ENCODE measurements around the gene ACTR6. TPM values are rescaled to one million over a fixed set of nuclear protein-coding genes. Genes with fewer than 3 reads are reported as not detected.
"Not testable (repeated sequence)": the region's sequence is repeated elsewhere in the genome, so short reads cannot be mapped to it uniquely, and the experiment has no call there.

ACTR6 gene
- total RNA-seq, 6 donors from 2014 or later = 3.6 to 27.7 (median 16.3) TPM

DNA sequence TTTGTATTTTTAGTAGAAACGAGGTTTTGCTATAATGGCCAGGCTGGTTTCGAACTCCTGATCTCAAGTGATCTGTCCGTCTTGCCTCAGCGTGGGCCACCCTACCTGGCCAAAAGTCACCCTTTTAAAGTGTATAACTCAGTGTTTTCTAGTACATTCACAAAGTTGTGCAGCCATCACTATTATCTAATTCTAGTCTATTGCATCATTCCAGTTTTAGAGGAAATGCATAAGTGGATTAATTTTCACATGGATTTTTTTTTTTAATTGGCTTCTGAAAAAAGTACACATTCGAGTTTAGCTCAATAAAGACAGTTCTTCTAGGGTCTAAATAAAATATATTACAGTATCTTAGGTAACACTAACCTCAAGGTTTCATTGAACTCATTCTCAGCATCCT lies 62.5 kb downstream of the ACTR6 start:
- no peak overlapping the region for H3K27ac ChIP-seq
- no peak for TF ChIP-seq EP300 (IDR thresholded peaks at IDR 0.05)
- no peak for TF ChIP-seq POLR2A (IDR thresholded peaks at IDR 0.05)
- TF ChIP-seq, protein P1, sequence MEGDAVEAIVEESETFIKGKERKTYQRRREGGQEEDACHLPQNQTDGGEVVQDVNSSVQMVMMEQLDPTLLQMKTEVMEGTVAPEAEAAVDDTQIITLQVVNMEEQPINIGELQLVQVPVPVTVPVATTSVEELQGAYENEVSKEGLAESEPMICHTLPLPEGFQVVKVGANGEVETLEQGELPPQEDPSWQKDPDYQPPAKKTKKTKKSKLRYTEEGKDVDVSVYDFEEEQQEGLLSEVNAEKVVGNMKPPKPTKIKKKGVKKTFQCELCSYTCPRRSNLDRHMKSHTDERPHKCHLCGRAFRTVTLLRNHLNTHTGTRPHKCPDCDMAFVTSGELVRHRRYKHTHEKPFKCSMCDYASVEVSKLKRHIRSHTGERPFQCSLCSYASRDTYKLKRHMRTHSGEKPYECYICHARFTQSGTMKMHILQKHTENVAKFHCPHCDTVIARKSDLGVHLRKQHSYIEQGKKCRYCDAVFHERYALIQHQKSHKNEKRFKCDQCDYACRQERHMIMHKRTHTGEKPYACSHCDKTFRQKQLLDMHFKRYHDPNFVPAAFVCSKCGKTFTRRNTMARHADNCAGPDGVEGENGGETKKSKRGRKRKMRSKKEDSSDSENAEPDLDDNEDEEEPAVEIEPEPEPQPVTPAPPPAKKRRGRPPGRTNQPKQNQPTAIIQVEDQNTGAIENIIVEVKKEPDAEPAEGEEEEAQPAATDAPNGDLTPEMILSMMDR (IDR thresholded peaks at IDR 0.05) = no peak
- no peak for TF ChIP-seq POLR2AphosphoS5 (IDR thresholded peaks at IDR 0.05)
- H3K9me3 ChIP-seq = no peaks in the 10 kb centered on the region
- no peaks in the 10 kb centered on the region for H3K36me3 ChIP-seq
- no peak for ATAC-seq (ENCODE audit: low FRiP score in 2 of 2)
- peaks cover under 1 to 6% (median 3%) of the 10 kb centered on the region in 4 donors for H3K4me1 ChIP-seq
- WGBS, 2 donors = 70 to 94% methylated on average over 5 of the region's 5 CpGs
- H3K27me3 ChIP-seq = no peaks in the 10 kb centered on the region
- DNase-seq = no peak
- no peak overlapping the region for H3K4me3 ChIP-seq

- H3K4me3 ChIP-seq; ATAC-seq (ENCODE audit: low FRiP score in 2 of 2); H3K27me3 ChIP-seq; DNase-seq; H3K27ac ChIP-seq; H3K36me3 ChIP-seq; H3K9me3 ChIP-seq: not testable (repeated sequence)
- 97 to 99% methylated on average over 5 of the region's 5 CpGs for WGBS, 2 donors
- peaks cover 20 to 23% (median 22%) of the 10 kb centered on the region in 4 donors for H3K4me1 ChIP-seq
Measured at GRCh38 chr12:100265107-100265506, 64.5 kb downstream of the ACTR6 start.

DNA sequence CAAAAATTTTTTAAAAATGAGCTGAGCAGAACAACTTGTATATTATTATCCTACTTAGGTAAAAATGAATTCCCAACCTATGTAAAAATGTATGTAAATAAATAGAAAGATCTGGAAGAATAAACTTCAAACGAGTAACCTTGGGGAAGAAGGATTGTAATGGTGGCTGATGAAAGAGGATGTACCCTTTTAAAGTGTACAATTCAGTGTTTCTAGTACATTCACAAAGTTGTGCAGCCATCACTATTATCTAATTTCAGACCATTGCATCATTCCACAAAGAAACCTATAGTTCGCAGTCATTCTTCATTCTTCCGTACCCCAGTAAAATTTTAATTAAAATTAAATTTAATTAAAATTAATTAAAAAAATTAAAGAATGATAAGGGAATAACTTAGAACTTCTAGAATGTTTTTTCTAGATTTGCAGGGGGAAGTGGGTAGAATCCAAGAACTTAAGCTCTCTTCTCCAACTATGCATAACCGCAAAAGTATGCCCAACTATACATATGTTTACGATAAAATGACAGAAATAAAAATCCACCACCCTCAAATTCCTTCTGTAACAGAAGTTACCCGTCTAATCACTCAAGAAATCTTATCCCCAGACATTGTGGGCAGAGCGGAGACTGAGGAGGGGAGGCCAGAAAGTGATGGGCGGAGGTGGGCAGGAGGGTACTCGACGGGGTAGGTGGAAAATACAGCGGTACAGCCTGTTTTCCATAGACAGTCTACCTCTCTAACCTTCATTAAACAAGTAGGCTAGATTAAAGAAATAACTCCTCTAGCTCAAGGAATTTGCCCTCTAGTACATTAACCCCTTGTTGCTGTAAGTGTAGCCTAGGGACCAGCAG lies 65.3 kb downstream of the ACTR6 start:
- peak overlapping the region; percentile 66 to 92 (median 87) for H3K4me3 ChIP-seq
- peak overlapping the region; percentile 96 to 100 (median 97) for H3K27ac ChIP-seq

DNA sequence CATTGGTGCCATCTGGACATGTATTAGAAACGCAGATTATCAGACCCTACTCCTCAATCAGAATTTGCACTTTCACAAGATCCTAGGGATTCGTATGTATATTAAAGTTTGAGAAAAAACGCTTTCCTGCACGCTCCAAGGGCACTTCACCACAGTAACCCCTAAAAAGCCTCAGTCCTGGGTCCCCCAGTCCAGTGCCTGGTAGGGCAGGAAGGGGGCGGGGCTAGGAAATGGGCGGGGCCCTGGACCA lies 65.9 kb downstream of the ACTR6 start:
- peak in 1 of 2 donors; percentile 95 for DNase-seq
- WGBS, 2 donors = 0 to 5% methylated on average over 4 to 6 of the region's 6 CpGs

More for the DNA sequence above, 65.3 kb downstream of the ACTR6 start:
- no peak for ATAC-seq (ENCODE audit: low FRiP score in 2 of 2)
- Histone ChIP-seq H3K4me1 (peaks cover 22 to 28% (median 24%) of the 10 kb centered on the region in 4 donors), H3K36me3 (no peaks in the 10 kb centered on the region), H3K27me3 (no peaks in the 10 kb centered on the region), H3K9me3 (no peaks in the 10 kb centered on the region)
- TF ChIP-seq, protein P1 (IDR thresholded peaks at IDR 0.05) = no peak
- no peak for TF ChIP-seq POLR2AphosphoS5 (IDR thresholded peaks at IDR 0.05)
- no peak for TF ChIP-seq EP300 (IDR thresholded peaks at IDR 0.05)
- DNase-seq = no peak
- 56 to 65% methylated on average over 11 of the region's 11 CpGs for WGBS, 2 donors

DNA sequence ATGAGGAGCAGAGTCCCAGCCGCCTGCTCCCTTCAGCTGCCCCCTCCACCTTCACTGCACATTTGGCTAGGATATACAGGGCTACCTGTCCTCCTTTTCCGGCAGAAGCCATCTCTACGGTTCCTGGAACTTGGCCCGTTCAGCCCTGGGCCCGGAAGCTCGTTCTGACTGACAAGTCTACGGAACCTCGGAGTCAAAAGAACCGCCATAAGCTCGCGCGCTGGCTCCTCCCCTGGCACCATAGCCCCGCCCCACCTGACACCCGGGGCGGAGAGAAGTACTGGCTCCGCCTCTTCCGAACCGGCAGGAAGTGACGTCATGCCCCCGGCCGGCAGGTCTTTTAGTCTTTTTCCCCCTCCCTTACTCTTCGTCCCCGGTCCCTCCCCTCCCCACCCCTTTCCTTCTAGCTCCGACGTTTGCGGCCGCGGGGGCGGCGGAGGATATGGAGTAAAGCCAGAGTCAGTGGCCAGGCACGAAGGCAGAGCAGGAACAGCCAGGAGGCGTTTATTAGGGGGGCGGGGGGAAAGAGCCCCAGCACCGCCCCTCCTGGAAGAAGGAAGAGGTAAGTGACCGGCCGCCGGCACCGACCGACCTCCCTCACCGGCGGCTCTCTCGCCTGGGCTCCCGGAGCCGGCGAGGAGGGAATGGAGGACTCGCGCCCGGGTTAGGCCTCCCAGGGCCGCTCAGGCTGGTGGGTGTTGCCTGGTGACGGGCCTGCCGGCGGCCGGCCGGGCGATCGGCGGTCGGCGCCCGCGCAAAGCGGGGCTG lies 66.4 kb downstream of the ACTR6 start, which contains the start of the genes DEPDC4 and SCYL2:
Gene DEPDC4 (minus strand): TSS at position 245 of the 768 bp plus-strand sequence. CDS start 3 bp downstream, at position 242.
Gene SCYL2 (plus strand): TSS at position 343 of the 768 bp plus-strand sequence. CDS start 15,794 bp downstream, outside the sequence.
- H3K27me3 ChIP-seq = no peaks in the 10 kb centered on the region
- H3K9me3 ChIP-seq = no peaks in the 10 kb centered on the region
- no peaks in the 10 kb centered on the region for H3K36me3 ChIP-seq
- ATAC-seq (ENCODE audit: low FRiP score in 2 of 2) (peak; percentile 98 to 99), DNase-seq (peak; percentile 97 to 98)
- TF ChIP-seq, protein P1 (IDR thresholded peaks at IDR 0.05) = peak in 1 of 6 experiments; percentile 8
- TF ChIP-seq POLR2A (IDR thresholded peaks at IDR 0.05) (peak in 3 of 4 donors; percentile 71 to 86 (median 75)), POLR2AphosphoS5 (IDR thresholded peaks at IDR 0.05) (peak; percentile 48 to 80), EP300 (IDR thresholded peaks at IDR 0.05) (peak in 1 of 4 donors; percentile 31)
- WGBS, 2 donors = 1% methylated on average over 33 to 60 of the region's 62 CpGs
- H3K4me3 ChIP-seq = peak within 1 kb of the TSS; percentile 66 to 92 (median 87)
- H3K4me1 ChIP-seq = peaks cover 22 to 34% (median 31%) of the 10 kb centered on the region in 4 donors
- H3K27ac ChIP-seq = peak within 1 kb of the TSS; percentile 96 to 100 (median 97)

More for the DNA sequence above, 65.9 kb downstream of the ACTR6 start:
- peak overlapping the region; percentile 66 to 92 (median 87) for H3K4me3 ChIP-seq
- H3K36me3 ChIP-seq = no peaks in the 10 kb centered on the region
- TF ChIP-seq EP300 (IDR thresholded peaks at IDR 0.05) (no peak), POLR2AphosphoS5 (IDR thresholded peaks at IDR 0.05) (no peak)
- H3K27me3 ChIP-seq = no peaks in the 10 kb centered on the region
- peak; percentile 91 to 95 for ATAC-seq (ENCODE audit: low FRiP score in 2 of 2)
- peaks cover 22 to 33% (median 27%) of the 10 kb centered on the region in 4 donors for H3K4me1 ChIP-seq
- peak overlapping the region; percentile 96 to 100 (median 97) for H3K27ac ChIP-seq
- H3K9me3 ChIP-seq = no peaks in the 10 kb centered on the region
